ENCODE data around the gene GGA2. TPM values are rescaled to one million over a fixed set of nuclear protein-coding genes. Genes with fewer than 3 reads are reported as not detected.

GGA2 gene
- total RNA-seq, 6 donors from 2014 or later = 84.4 to 197 (median 164) TPM

- peaks cover 0 to 58% (median 21%) of the 10 kb centered on the region in 4 donors for H3K36me3 ChIP-seq
- H3K4me3 ChIP-seq = no peak overlapping the region
- no peak for TF ChIP-seq POLR2A (IDR thresholded peaks at IDR 0.05)
- TF ChIP-seq POLR2AphosphoS5 (IDR thresholded peaks at IDR 0.05) = peak in 1 of 2 donors; percentile 36
- TF ChIP-seq EP300 (IDR thresholded peaks at IDR 0.05) = peak in 1 of 4 donors; percentile 35
- TF ChIP-seq CTCF (IDR thresholded peaks at IDR 0.05) = no peak
- peak in 1 of 2 donors; percentile 62 for DNase-seq
- H3K27me3 ChIP-seq = no peaks in the 10 kb centered on the region
- 75 to 79% methylated on average over 11 of the region's 11 CpGs for WGBS, 2 donors
- no peaks in the 10 kb centered on the region for H3K9me3 ChIP-seq
- peak overlapping the region in 2 of 4 donors; percentile 30 to 44 for H3K27ac ChIP-seq
- peaks cover 0 to 5% (median 0%) of the 10 kb centered on the region in 4 donors for H3K4me1 ChIP-seq
- ATAC-seq (ENCODE audit: low FRiP score in 2 of 2) = peak; percentile 19 to 79
Observed at GRCh38 chr16:23539984-23540816, 29.9 kb upstream of the GGA2 start.

GRCh38 chr16:23538919-23539278 lies 28.6 kb upstream of the GGA2 start:
- Histone ChIP-seq H3K27me3 (no peaks in the 10 kb centered on the region), H3K36me3 (peaks cover under 1 to 58% (median 21%) of the 10 kb centered on the region in 4 donors), H3K4me3 (no peak overlapping the region), H3K27ac (peak overlapping the region in 1 of 4 donors; percentile 11), H3K4me1 (peaks cover 0 to 5% (median 0%) of the 10 kb centered on the region in 4 donors), H3K9me3 (no peaks in the 10 kb centered on the region)
- DNase-seq = no peak
- no peak for TF ChIP-seq CTCF (IDR thresholded peaks at IDR 0.05)
- TF ChIP-seq POLR2AphosphoS5 (IDR thresholded peaks at IDR 0.05) = no peak
- no peak for TF ChIP-seq EP300 (IDR thresholded peaks at IDR 0.05)
- no peak for TF ChIP-seq POLR2A (IDR thresholded peaks at IDR 0.05)
- 94 to 100% methylated on average over 1 of the region's 1 CpG for WGBS, 2 donors
- ATAC-seq (ENCODE audit: low FRiP score in 2 of 2) = no peak

- Histone ChIP-seq H3K4me3 (no peak overlapping the region), H3K9me3 (no peaks in the 10 kb centered on the region), H3K27me3 (no peaks in the 10 kb centered on the region), H3K36me3 (peaks cover 4 to 59% (median 26%) of the 10 kb centered on the region in 4 donors), H3K27ac (no peak overlapping the region), H3K4me1 (peaks cover 0 to 5% (median 0%) of the 10 kb centered on the region in 4 donors)
- WGBS, 2 donors = 70 to 83% methylated on average over 3 of the region's 3 CpGs
- no peak for DNase-seq
- TF ChIP-seq POLR2AphosphoS5 (IDR thresholded peaks at IDR 0.05) (no peak), POLR2A (IDR thresholded peaks at IDR 0.05) (no peak), CTCF (IDR thresholded peaks at IDR 0.05) (no peak), EP300 (IDR thresholded peaks at IDR 0.05) (no peak)
- no peak for ATAC-seq (ENCODE audit: low FRiP score in 2 of 2)
Observed at GRCh38 chr16:23537390-23537789, 27.1 kb upstream of the GGA2 start.

DNA sequence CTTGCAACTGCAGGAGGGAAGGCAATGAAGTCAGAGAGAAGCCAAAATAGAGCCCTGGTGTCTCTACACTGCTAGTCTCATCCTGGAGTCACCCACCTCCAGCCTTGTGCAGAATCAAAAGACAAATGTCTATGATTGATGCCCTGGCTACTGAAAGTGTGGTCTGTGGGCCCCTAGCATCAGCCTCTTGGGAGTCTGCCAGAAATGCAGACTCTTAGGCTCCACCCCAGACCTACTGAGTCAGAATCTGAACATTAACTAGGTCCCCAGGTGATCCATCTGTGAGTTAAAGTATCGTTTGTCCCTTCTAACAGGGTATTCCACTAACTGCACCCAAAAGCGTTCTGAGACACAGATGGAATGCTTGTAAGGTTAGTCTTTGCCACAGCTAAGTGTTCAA lies 25.6 kb upstream of the GGA2 start:
- ATAC-seq (ENCODE audit: low FRiP score in 2 of 2) (no peak), DNase-seq (no peak)
- Histone ChIP-seq H3K4me1 (peaks cover 0 to 5% (median 0%) of the 10 kb centered on the region in 4 donors), H3K27me3 (no peaks in the 10 kb centered on the region), H3K27ac (no peak overlapping the region), H3K9me3 (no peaks in the 10 kb centered on the region), H3K36me3 (peaks cover 4 to 60% (median 35%) of the 10 kb centered on the region in 4 donors), H3K4me3 (no peak overlapping the region)
- no peak for TF ChIP-seq POLR2AphosphoS5 (IDR thresholded peaks at IDR 0.05)
- TF ChIP-seq EP300 (IDR thresholded peaks at IDR 0.05) = no peak
- no peak for TF ChIP-seq POLR2A (IDR thresholded peaks at IDR 0.05)
- no peak for TF ChIP-seq CTCF (IDR thresholded peaks at IDR 0.05)
- WGBS, 2 donors = 93 to 100% methylated on average over 1 to 2 of the region's 2 CpGs
